Upper lobe of left lung (tissue), 6 donors: ENCODE data around the gene SERPINF2. TPM values are rescaled to one million over a fixed set of nuclear protein-coding genes. Genes with fewer than 3 reads are reported as not detected.

Experiments
- ATAC-seq, 2 donors: fragments of 200-7000 bp; cut with Tn5 transposase; one replicate each; pipeline ENCODE4 v1.9.1; 2022; ENCODE audit warnings: mild to moderate bottlenecking in 2 of 2, moderate library complexity in 2 of 2; ENCODE audit not compliant: low FRiP score in 2 of 2
- DNase-seq, 2 donors: peaks; one replicate each; pipeline ENCODE4 v3.0.0-alpha.2; 2019 to 2020
- H3K27ac ChIP-seq, 4 donors: fragments of 200-600 bp; sonication (generic); one replicate each; pipeline ENCODE4 v1.5.1; 2016 to 2019
- H3K27me3 ChIP-seq, 4 donors: fragments of 200-600 bp; sonication (generic); one replicate each; pipeline ENCODE4 v1.5.1; 2017 to 2019
- H3K36me3 ChIP-seq, 4 donors: fragments of 200-600 bp; sonication (generic); one replicate each; pipeline ENCODE4 v1.5.1; 2016 to 2019
- H3K4me1 ChIP-seq, 4 donors: fragments of 200-600 bp; sonication (generic); one replicate each; pipeline ENCODE4 v1.5.1; 2018 to 2019
- H3K4me3 ChIP-seq, 4 donors: fragments of 200-600 bp; sonication (generic); one replicate each; pipeline ENCODE4 v1.5.1; 2017 to 2019; ENCODE audit warnings: mild to moderate bottlenecking in 2 of 4, moderate library complexity in 1 of 4
- H3K9me3 ChIP-seq, 4 donors: fragments of 200-600 bp; sonication (generic); one replicate each; pipeline ENCODE4 v1.5.1; 2018 to 2019
- CTCF ChIP-seq, 6 experiments: fragments of 450-650 bp in 4 of 6; fragments of 200-600 bp in 2 of 6; sonication (generic) in 2 of 6; IDR thresholded peaks; one replicate each; pipeline ENCODE4 v1.5.1; 2016 to 2019; ENCODE audit warnings: antibody characterized with exemption in 6 of 6
- EP300 ChIP-seq, 4 donors: sonication (generic); formaldehyde crosslinking; IDR thresholded peaks; one replicate each; pipeline ENCODE4 v1.5.1; 2017; ENCODE audit warnings: antibody characterized with exemption in 4 of 4, control low read depth in 2 of 4
- POLR2A ChIP-seq, 4 donors: fragments of 450-650 bp; IDR thresholded peaks; one replicate each; pipeline ENCODE4 v1.5.1; 2016 to 2017; ENCODE audit warnings: antibody characterized with exemption in 4 of 4, mild to moderate bottlenecking in 2 of 4
- POLR2AphosphoS5 ChIP-seq, 2 donors: sonication (generic); formaldehyde crosslinking; IDR thresholded peaks; one replicate each; pipeline ENCODE4 v1.5.1; 2017; ENCODE audit warnings: antibody characterized with exemption in 2 of 2
- WGBS, 2 donors: methylation state at CpG; one replicate each; pipeline ENCODE4 v1.1.5; 2017 to 2018; 5-methylcytosine and 5-hydroxymethylcytosine counted together
- total RNA-seq, 6 donors: library from RNA; depleted of rRNA in 4 of 6; stranded (reverse); fragments of >200 nt in 4 of 6; gene quantifications; one replicate each; pipeline versions ENCODE4 v1.1.0 to v1.2.1, GENCODE V29; 2016 to 2021
- donor health status: DM: no; HTN: no; CAD: no; lungs with moderate emphysema.
- donor health status: DM: no; HTN: yes; CAD: no; lungs with severe emphysema.

The SERPINF2 gene
- total RNA-seq, 6 donors from 2014 or later, result 4.6 to 48.2 (median 24.6) TPM

- whole genome bisulfite sequencing, 2 donors, result 97 to 100% methylated on average over 1 of the region's 1 CpG
- Histone ChIP-seq H3K9me3 (no peaks in the 10 kb centered on the region), H3K27me3 (no peaks in the 10 kb centered on the region), H3K27ac (no peak overlapping the region), H3K4me1 (peaks cover 0 to under 1% (median 0%) of the 10 kb centered on the region in 4 donors), H3K4me3 (no peak overlapping the region), H3K36me3 (peaks cover 9 to 31% (median 19%) of the 10 kb centered on the region in 4 donors)
- ATAC-seq (no peak), DNase-seq (no peak)
- TF ChIP-seq EP300 (IDR thresholded peaks at IDR 0.05) (no peak), POLR2AphosphoS5 (IDR thresholded peaks at IDR 0.05) (no peak), POLR2A (IDR thresholded peaks at IDR 0.05) (no peak), CTCF (IDR thresholded peaks at IDR 0.05) (no peak)
Observed at GRCh38 chr17:1802429-1802828, 59.8 kb downstream of the SERPINF2 start.

DNA sequence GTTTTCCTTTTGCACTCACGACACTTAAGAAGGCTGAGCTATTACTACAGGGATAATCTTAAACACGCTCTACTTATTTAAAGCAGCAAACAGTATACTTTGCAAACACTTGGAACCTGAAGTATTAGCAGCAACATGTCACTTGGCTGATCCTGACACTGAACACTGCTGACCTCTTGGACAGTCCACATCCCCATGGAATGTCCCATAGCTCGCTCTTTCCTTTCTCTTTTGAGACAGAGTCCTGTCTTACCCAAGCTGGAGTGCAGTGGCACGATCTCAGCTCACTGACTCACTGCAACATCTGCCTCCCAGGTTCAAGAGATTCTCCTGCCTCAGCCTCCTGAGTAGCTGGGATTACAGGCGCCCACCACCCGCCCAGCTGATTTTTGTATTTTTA is 60.6 kb downstream of the SERPINF2 start:
- ATAC-seq (no peak), DNase-seq (no peak)
- no peak for TF ChIP-seq POLR2A (IDR thresholded peaks at IDR 0.05)
- TF ChIP-seq CTCF (IDR thresholded peaks at IDR 0.05), result no peak
- TF ChIP-seq EP300 (IDR thresholded peaks at IDR 0.05), result no peak
- no peak for TF ChIP-seq POLR2AphosphoS5 (IDR thresholded peaks at IDR 0.05)
- Histone ChIP-seq H3K27ac (no peak overlapping the region), H3K4me3 (no peak overlapping the region), H3K27me3 (no peaks in the 10 kb centered on the region), H3K9me3 (no peaks in the 10 kb centered on the region), H3K4me1 (no peaks in the 10 kb centered on the region), H3K36me3 (peaks cover 9 to 31% (median 19%) of the 10 kb centered on the region in 4 donors)
- WGBS, 2 donors, result 79 to 96% methylated on average over 6 of the region's 6 CpGs

Other genes with a start within 250 kb of the SERPINF2 start
- 100 to 1,000 TPM in 2 of 6 donors, 10 to 100 TPM in 4; 60.9 to 155 (median 84.6) TPM for gene INPP5K, start 226.3 kb upstream of the SERPINF2 start, total RNA-seq
- 10 to 100 TPM; 35.0 to 90.2 (median 53.4) TPM for gene PITPNA, start 180.1 kb upstream of the SERPINF2 start, total RNA-seq
- 10 to 100 TPM; 16.9 to 79.0 (median 49.2) TPM for gene SLC43A2, start 114.0 kb upstream of the SERPINF2 start, total RNA-seq
- gene SCARF1, start 97.1 kb upstream of the SERPINF2 start, total RNA-seq, result 10 to 100 TPM; 22.0 to 93.2 (median 55.5) TPM
- gene RILP, start 93.0 kb upstream of the SERPINF2 start, total RNA-seq, result 100 to 1,000 TPM in 2 of 6 donors, 10 to 100 TPM in 4; 43.7 to 192 (median 85.4) TPM
- gene PRPF8, start 58.0 kb upstream of the SERPINF2 start, total RNA-seq, result 100 to 1,000 TPM; 173 to 283 (median 220) TPM
- 10 to 100 TPM; 11.3 to 24.7 (median 14.9) TPM for gene TLCD2, start 32.5 kb upstream of the SERPINF2 start, total RNA-seq
- 100 to 1,000 TPM in 2 of 6 donors, 10 to 100 TPM in 4; 47.4 to 162 (median 60.8) TPM for gene WDR81, start 18.2 kb upstream of the SERPINF2 start, total RNA-seq
- 100 to 1,000 TPM in 4 of 6 donors, 10 to 100 TPM in 2; 69.8 to 235 (median 114) TPM for gene SERPINF1, start 19.2 kb downstream of the SERPINF2 start, total RNA-seq
- gene SMYD4, start 87.0 kb downstream of the SERPINF2 start, total RNA-seq, result 10 to 100 TPM in 5 of 6 donors, 1 to 10 TPM in 1; 9.1 to 28.3 (median 17.3) TPM
- gene RPA1, start 87.1 kb downstream of the SERPINF2 start, total RNA-seq, result 10 to 100 TPM; 14.1 to 82.3 (median 24.8) TPM